ENCODE results near the gene KRT80. TPM values are rescaled to one million over a fixed set of nuclear protein-coding genes. Genes with fewer than 3 reads are reported as not detected.

The KRT80 gene
- total RNA-seq, 1 donor from 2014 or later: 2.7 TPM

GRCh38 chr12:52212701-52213563, 21.1 kb upstream of the KRT80 start:
- no peak overlapping the region for H3K4me3 Mint-ChIP-seq

GRCh38 chr12:52211716-52212585, 20.1 kb upstream of the KRT80 start:
- Mint-ChIP-seq H3K4me3 (no peak overlapping the region), H3K4me1 (peaks cover 59% of the 10 kb centered on the region)

More at GRCh38 chr12:52212701-52213563, 21.1 kb upstream of the KRT80 start:
- no peaks in the 10 kb centered on the region for H3K9me3 Mint-ChIP-seq
- DNase-seq (ENCODE audit: low spot score in 2 of 2, unreplicated experiment in 2 of 2): no peak
- no peak overlapping the region for H3K27ac Mint-ChIP-seq
- H3K4me1 Mint-ChIP-seq: peaks cover 61% of the 10 kb centered on the region
- TF ChIP-seq CTCF (IDR thresholded peaks at IDR 0.05; ENCODE audit: unreplicated experiment): no peak
- H3K36me3 Mint-ChIP-seq: no peaks in the 10 kb centered on the region
- H3K27me3 Mint-ChIP-seq (ENCODE audit: low read depth): peaks cover 4% of the 10 kb centered on the region

GRCh38 chr12:52210925-52211650, 19.3 kb upstream of the KRT80 start:
- Mint-ChIP-seq H3K27ac (no peak overlapping the region), H3K36me3 (no peaks in the 10 kb centered on the region), H3K9me3 (no peaks in the 10 kb centered on the region), H3K4me3 (no peak overlapping the region), H3K27me3 (ENCODE audit: low read depth) (peaks cover 4% of the 10 kb centered on the region), H3K4me1 (peaks cover 54% of the 10 kb centered on the region)
- no peak for TF ChIP-seq CTCF (IDR thresholded peaks at IDR 0.05; ENCODE audit: unreplicated experiment)
- no peak for DNase-seq (ENCODE audit: low spot score in 2 of 2, unreplicated experiment in 2 of 2)

More at GRCh38 chr12:52211716-52212585, 20.1 kb upstream of the KRT80 start:
- Mint-ChIP-seq H3K27me3 (ENCODE audit: low read depth) (peaks cover 4% of the 10 kb centered on the region), H3K9me3 (no peaks in the 10 kb centered on the region), H3K36me3 (no peaks in the 10 kb centered on the region), H3K27ac (no peak overlapping the region)
- TF ChIP-seq CTCF (IDR thresholded peaks at IDR 0.05; ENCODE audit: unreplicated experiment): no peak
- no peak for DNase-seq (ENCODE audit: low spot score in 2 of 2, unreplicated experiment in 2 of 2)

GRCh38 chr12:52210186-52210924, 18.5 kb upstream of the KRT80 start:
- H3K4me1 Mint-ChIP-seq: peaks cover 54% of the 10 kb centered on the region
- H3K4me3 Mint-ChIP-seq: no peak overlapping the region
- no peaks in the 10 kb centered on the region for H3K9me3 Mint-ChIP-seq
- H3K36me3 Mint-ChIP-seq: no peaks in the 10 kb centered on the region
- TF ChIP-seq CTCF (IDR thresholded peaks at IDR 0.05; ENCODE audit: unreplicated experiment): no peak
- no peak overlapping the region for H3K27ac Mint-ChIP-seq
- peaks cover 4% of the 10 kb centered on the region for H3K27me3 Mint-ChIP-seq (ENCODE audit: low read depth)
- DNase-seq (ENCODE audit: low spot score in 2 of 2, unreplicated experiment in 2 of 2): no peak

- peaks cover 4% of the 10 kb centered on the region for H3K27me3 Mint-ChIP-seq (ENCODE audit: low read depth)
- no peaks in the 10 kb centered on the region for H3K36me3 Mint-ChIP-seq
- TF ChIP-seq CTCF (IDR thresholded peaks at IDR 0.05; ENCODE audit: unreplicated experiment): no peak
- no peak overlapping the region for H3K27ac Mint-ChIP-seq
- DNase-seq (ENCODE audit: low spot score in 2 of 2, unreplicated experiment in 2 of 2): no peak
- H3K4me3 Mint-ChIP-seq: no peak overlapping the region
- peaks cover 48% of the 10 kb centered on the region for H3K4me1 Mint-ChIP-seq
- no peaks in the 10 kb centered on the region for H3K9me3 Mint-ChIP-seq
Observed at GRCh38 chr12:52209321-52209720, 17.5 kb upstream of the KRT80 start.

All from mesothelial cell of epicardium (in vitro differentiated cells).